H9 (cell line): ENCODE measurements around the gene STAC. TPM values are rescaled to one million over a fixed set of nuclear protein-coding genes. Genes with fewer than 3 reads are reported as not detected.

Experiments
- DNase-seq: peaks from one replicate; pipeline ENCODE4 v3.0.0-alpha.2; 2017
- H2AFZ ChIP-seq: one replicate; pipeline ENCODE4 v1.6.1; 2013; ENCODE audit warnings: mild to moderate bottlenecking, low read length, control low read depth, moderate library complexity
- H2AK5ac ChIP-seq: 2 replicates; pipeline ENCODE4 v1.6.1; 2013; ENCODE audit warnings: low read length, control low read depth, mixed read lengths; ENCODE audit not compliant: insufficient read length
- H2BK120ac ChIP-seq: one replicate; pipeline ENCODE4 v1.6.1; 2013; ENCODE audit warnings: low read depth, mild to moderate bottlenecking, low read length, control low read depth, inconsistent platforms; ENCODE audit not compliant: poor library complexity, severe bottlenecking
- H2BK12ac ChIP-seq: 2 replicates; pipeline ENCODE4 v1.6.1; 2013; ENCODE audit warnings: low read length, control low read depth, mixed read lengths, low read depth; ENCODE audit not compliant: insufficient read length
- H2BK15ac ChIP-seq: 2 replicates; pipeline ENCODE4 v1.6.1; 2013; ENCODE audit warnings: low read depth, low read length, control low read depth
- H2BK20ac ChIP-seq: one replicate; pipeline ENCODE4 v1.6.1; 2013; ENCODE audit warnings: low read depth, mild to moderate bottlenecking, low read length, control low read depth, inconsistent platforms; ENCODE audit not compliant: poor library complexity, severe bottlenecking
- H2BK5ac ChIP-seq: 2 replicates; pipeline ENCODE4 v1.6.1; 2013; ENCODE audit warnings: low read length, control low read depth, mixed read lengths; ENCODE audit not compliant: insufficient read length
- H3K14ac ChIP-seq: 2 replicates; pipeline ENCODE4 v1.6.1; 2013; ENCODE audit warnings: low read length, control low read depth; ENCODE audit not compliant: insufficient read depth
- H3K18ac ChIP-seq: 2 replicates; pipeline ENCODE4 v1.6.1; 2013; ENCODE audit warnings: low read depth, mild to moderate bottlenecking, mixed read lengths, low read length, control low read depth; ENCODE audit not compliant: insufficient read length
- H3K23ac ChIP-seq: 2 replicates; pipeline ENCODE4 v1.6.1; 2013; ENCODE audit warnings: low read length, control low read depth, mixed read lengths, low read depth; ENCODE audit not compliant: insufficient read length
- H3K23me2 ChIP-seq: 2 replicates; pipeline ENCODE4 v1.6.1; 2013; ENCODE audit warnings: low read depth, mild to moderate bottlenecking, mixed read lengths, low read length, control low read depth; ENCODE audit not compliant: insufficient read length, poor library complexity, severe bottlenecking
- H3K27ac ChIP-seq: 2 replicates; pipeline ENCODE4 v1.5.1; 2013; ENCODE audit warnings: low read length, control low read depth, mixed read lengths, low read depth; ENCODE audit not compliant: insufficient read length
- H3K27me3 ChIP-seq: 2 replicates; pipeline ENCODE4 v1.6.1; 2013; ENCODE audit warnings: low read length, control low read depth, inconsistent platforms; ENCODE audit not compliant: insufficient read depth
- H3K4ac ChIP-seq: 2 replicates; pipeline ENCODE4 v1.6.1; 2013; ENCODE audit warnings: low read depth, mild to moderate bottlenecking, control low read depth, inconsistent platforms, low read length, moderate library complexity
- H3K4me1 ChIP-seq: 2 replicates; pipeline ENCODE4 v1.6.1; 2013; ENCODE audit warnings: low read length, control low read depth, inconsistent platforms; ENCODE audit not compliant: insufficient read depth
- H3K4me2 ChIP-seq: 2 replicates; pipeline ENCODE4 v1.6.1; 2013; ENCODE audit warnings: low read length, control low read depth, mixed read lengths; ENCODE audit not compliant: insufficient read length, insufficient read depth
- H3K56ac ChIP-seq: 2 replicates; pipeline ENCODE4 v1.6.1; 2013; ENCODE audit warnings: low read depth, mild to moderate bottlenecking, mixed read lengths, low read length, control low read depth; ENCODE audit not compliant: insufficient read length
- H3K79me1 ChIP-seq: 2 replicates; pipeline ENCODE4 v1.6.1; 2013; ENCODE audit warnings: low read depth, mild to moderate bottlenecking, moderate library complexity, low read length, control low read depth, inconsistent platforms; ENCODE audit not compliant: insufficient read depth, poor library complexity, severe bottlenecking
- H3K79me2 ChIP-seq: 2 replicates; pipeline ENCODE4 v1.6.1; 2013; ENCODE audit warnings: low read length, control low read depth, inconsistent platforms; ENCODE audit not compliant: insufficient read depth
- H3K9ac ChIP-seq: 2 replicates; pipeline ENCODE4 v1.6.1; 2013; ENCODE audit warnings: low read length, control low read depth, mixed read lengths; ENCODE audit not compliant: insufficient read length; ENCODE audit errors: extremely low read depth
- H3K9me3 ChIP-seq: one replicate; pipeline ENCODE4 v1.6.1; 2013; ENCODE audit warnings: low read depth, low read length, inconsistent platforms; ENCODE audit not compliant: control insufficient read depth
- H3T11ph ChIP-seq: one replicate; pipeline ENCODE4 v1.6.1; 2013; ENCODE audit warnings: mild to moderate bottlenecking, low read length, control low read depth, inconsistent platforms
- H4K20me1 ChIP-seq: one replicate; pipeline ENCODE4 v1.6.1; 2013; ENCODE audit not compliant: control insufficient read depth, insufficient read length, insufficient read depth
- H4K5ac ChIP-seq: 2 replicates; pipeline ENCODE4 v1.6.1; 2013; ENCODE audit warnings: low read depth, mild to moderate bottlenecking, mixed read lengths, low read length, control low read depth; ENCODE audit not compliant: insufficient read length
- H4K8ac ChIP-seq: replicated peaks from 2 replicates; pipeline ENCODE4 v1.6.1; 2013; ENCODE audit warnings: low read length, control low read depth, mixed read lengths, low read depth; ENCODE audit not compliant: insufficient read length
- H4K91ac ChIP-seq: 2 replicates; pipeline ENCODE4 v1.6.1; 2013; ENCODE audit warnings: low read depth, mild to moderate bottlenecking, moderate library complexity, mixed read lengths, low read length, control low read depth; ENCODE audit not compliant: insufficient read length
- H3K27ac Mint-ChIP-seq, 3 experiments: 2 replicates in 2 of 3; 3 replicates in 1 of 3; pipeline ENCODE4 v1.8.0; 2020 to 2021; ENCODE audit warnings: mixed read lengths in 3 of 3, mild to moderate bottlenecking in 1 of 3, moderate library complexity in 1 of 3
- H3K27me3 Mint-ChIP-seq: 2 replicates; pipeline ENCODE4 v1.8.0; 2021; ENCODE audit warnings: low read depth, mild to moderate bottlenecking, moderate library complexity, mixed read lengths
- H3K36me3 Mint-ChIP-seq, 3 experiments: 2 replicates in 2 of 3; 3 replicates in 1 of 3; pipeline ENCODE4 v1.8.0; 2020 to 2021; ENCODE audit warnings: low read depth in 3 of 3, mixed read lengths in 3 of 3; ENCODE audit not compliant: insufficient read depth in 1 of 3
- H3K4me1 Mint-ChIP-seq, 2 experiments: 2 replicates each; pipeline ENCODE4 v1.8.0; 2020; ENCODE audit warnings: mixed read lengths in 2 of 2
- H3K4me3 Mint-ChIP-seq, 2 experiments: 2 replicates in 1 of 2; 3 replicates in 1 of 2; pipeline ENCODE4 v1.8.0; 2020 to 2021; ENCODE audit warnings: mild to moderate bottlenecking in 2 of 2, mixed read lengths in 2 of 2, moderate library complexity in 1 of 2
- H3K9me3 Mint-ChIP-seq, 2 experiments: 2 replicates in 1 of 2; 3 replicates in 1 of 2; pipeline ENCODE4 v1.8.0; 2020; ENCODE audit warnings: mild to moderate bottlenecking in 2 of 2, mixed read lengths in 2 of 2, moderate library complexity in 1 of 2
- CTCF ChIP-seq: fragments of 200-600 bp; sonication (generic); conservative IDR thresholded peaks from 3 replicates; pipeline ENCODE4 v1.8.0; 2021; ENCODE audit warnings: antibody characterized with exemption, mild to moderate bottlenecking
- WGBS: extraction: QIAGEN DNeasy Blood & Tissue Kit; methylation state at CpG from one replicate; pipeline ENCODE4 v1.1.7; 2013; ENCODE audit warnings: missing lambda C conversion rate, low lambda C conversion rate, mixed read lengths; ENCODE audit not compliant: insufficient read length; ENCODE audit errors: extremely low coverage; 5-methylcytosine and 5-hydroxymethylcytosine counted together
- total RNA-seq: library from RNA; stranded (reverse); gene quantifications from 2 replicates; pipeline ENCODE4 v1.2.1, GENCODE V29; 2021

Gene STAC
- total RNA-seq, 1 experiment from 2014 or later: 3.0 TPM

- no peak overlapping the region for H2BK20ac ChIP-seq
- no peak for TF ChIP-seq CTCF
- H2AFZ ChIP-seq: no peak overlapping the region
- no peak overlapping the region for H3K9ac ChIP-seq
- H2BK120ac ChIP-seq: no peak overlapping the region
- no peak overlapping the region for H3T11ph ChIP-seq
- H2BK15ac ChIP-seq: no peak overlapping the region
- no peak overlapping the region for H3K18ac ChIP-seq
- DNase-seq: no peak
- H3K9me3 ChIP-seq: no peaks in the 10 kb centered on the region
- H3K27ac ChIP-seq: no peak overlapping the region
- no peaks in the 10 kb centered on the region for H3K36me3 Mint-ChIP-seq
- H3K4me1 ChIP-seq: no peaks in the 10 kb centered on the region; the same call in 1 of the 2 replicates
- H3K23me2 ChIP-seq: no peaks in the 10 kb centered on the region
- no peak overlapping the region for H3K27ac Mint-ChIP-seq
- no peaks in the 10 kb centered on the region for H3K9me3 Mint-ChIP-seq
- H3K79me1 ChIP-seq: no peaks in the 10 kb centered on the region
- no peak overlapping the region for H3K14ac ChIP-seq
- no peaks in the 10 kb centered on the region for H3K27me3 ChIP-seq
- H3K4me2 ChIP-seq: no peak overlapping the region
- no peak overlapping the region for H3K23ac ChIP-seq
- H3K4ac ChIP-seq: no peak overlapping the region
- H3K79me2 ChIP-seq: no peaks in the 10 kb centered on the region
- peaks cover 17 to 22% of the 10 kb centered on the region in 2 experiments for H3K4me1 Mint-ChIP-seq
- no peak overlapping the region for H4K91ac ChIP-seq
- no peak overlapping the region for H3K56ac ChIP-seq
- H2BK12ac ChIP-seq: no peak overlapping the region
- H3K27me3 Mint-ChIP-seq: no peaks in the 10 kb centered on the region
- no peak overlapping the region for H4K8ac ChIP-seq
- H4K20me1 ChIP-seq: no peaks in the 10 kb centered on the region
- H2AK5ac ChIP-seq: no peak overlapping the region
- no peak overlapping the region for H4K5ac ChIP-seq
- H3K4me3 Mint-ChIP-seq: no peak overlapping the region
- WGBS: no CpG with 5 or more reads among the region's 3 CpGs
- no peak overlapping the region for H2BK5ac ChIP-seq
Observed at GRCh38 chr3:36365829-36366228, 14.5 kb upstream of the STAC start.
